Measurements from ENCODE around the gene ABTB2. TPM values are rescaled to one million over a fixed set of nuclear protein-coding genes. Genes with fewer than 3 reads are reported as not detected.

The ABTB2 gene
- total and polyA plus RNA-seq, 7 donors = 4.5 to 24.7 (median 18.5) TPM

- no peak overlapping the region for H3K4me3 ChIP-seq
- peaks cover 15% of the 10 kb centered on the region for H3K4me1 ChIP-seq
- 52 to 61% (median 55%) methylated on average over 13 to 14 of the region's 14 CpGs for WGBS, 3 donors
- intact Hi-C loops (cut with DNase I) = no loop called here
- no peak for TF ChIP-seq CTCF (IDR thresholded peaks at IDR 0.05)
- no peaks in the 10 kb centered on the region for H3K27me3 ChIP-seq (ENCODE audit: insufficient read depth in 3 of 3, low read length in 2 of 3)
- peak overlapping the region; percentile 68 for H3K27ac ChIP-seq
- ATAC-seq (peak; percentile 88 to 93 (median 92)), DNase-seq (peak; percentile 69 to 75)
- no peaks in the 10 kb centered on the region for H3K9me3 ChIP-seq
- peaks cover 0 to 7% of the 10 kb centered on the region in 2 donors for H3K36me3 ChIP-seq (ENCODE audit: insufficient read depth in 1 of 2, low read depth in 1 of 2)
These were observed 165.1 kb downstream of the ABTB2 start for GRCh38 chr11:34192481-34193401.

DNA sequence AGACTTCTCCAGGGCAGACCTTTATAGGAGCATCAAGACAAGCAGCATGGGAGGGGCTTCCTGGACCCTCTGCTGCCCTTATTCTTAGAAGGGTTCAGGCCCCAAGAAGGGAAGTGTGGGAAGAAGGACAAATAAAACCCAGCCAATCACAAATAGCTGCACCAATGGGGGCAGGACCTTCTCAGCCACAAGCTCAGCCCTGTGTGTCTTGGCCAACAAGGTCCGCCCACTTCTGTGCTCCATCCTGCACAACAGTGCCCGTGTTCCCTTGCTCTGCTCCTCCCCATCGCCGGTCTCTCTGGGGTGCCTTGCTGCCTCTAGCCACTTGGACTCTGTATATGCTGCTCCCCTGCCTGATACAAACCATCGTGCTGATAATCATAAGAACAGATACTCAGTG lies 166.2 kb downstream of the ABTB2 start:
- H3K4me1 ChIP-seq = peaks cover 15% of the 10 kb centered on the region
- no peaks in the 10 kb centered on the region for H3K9me3 ChIP-seq
- no peaks in the 10 kb centered on the region for H3K36me3 ChIP-seq (ENCODE audit: insufficient read depth in 1 of 2, low read depth in 1 of 2)
- no peaks in the 10 kb centered on the region for H3K27me3 ChIP-seq (ENCODE audit: insufficient read depth in 3 of 3, low read length in 2 of 3)
- intact Hi-C loops (cut with DNase I) = no loop called here
- no peak overlapping the region for H3K4me3 ChIP-seq
- DNase-seq (no peak), ATAC-seq (no peak)
- H3K27ac ChIP-seq = no peak overlapping the region
- no peak for TF ChIP-seq CTCF (IDR thresholded peaks at IDR 0.05)
- 79 to 87% (median 80%) methylated on average over 5 of the region's 5 CpGs for WGBS, 3 donors

- Histone ChIP-seq H3K4me3 (no peak overlapping the region), H3K9me3 (no peaks in the 10 kb centered on the region), H3K27ac (no peak overlapping the region), H3K27me3 (ENCODE audit: insufficient read depth in 3 of 3, low read length in 2 of 3) (no peaks in the 10 kb centered on the region), H3K4me1 (peaks cover 21% of the 10 kb centered on the region), H3K36me3 (ENCODE audit: insufficient read depth in 1 of 2, low read depth in 1 of 2) (no peaks in the 10 kb centered on the region)
- no peak for DNase-seq
- TF ChIP-seq CTCF (IDR thresholded peaks at IDR 0.05) = no peak
- 90 to 93% (median 92%) methylated on average over 8 of the region's 8 CpGs for WGBS, 3 donors
- intact Hi-C loops (cut with DNase I) = no loop called here
- ATAC-seq = no peak
These were observed 167.3 kb downstream of the ABTB2 start for GRCh38 chr11:34190192-34191139.

GRCh38 chr11:34189191-34189590 lies 168.6 kb downstream of the ABTB2 start:
- Histone ChIP-seq H3K27me3 (ENCODE audit: insufficient read depth in 3 of 3, low read length in 2 of 3) (no peaks in the 10 kb centered on the region), H3K27ac (no peak overlapping the region), H3K4me3 (no peak overlapping the region), H3K36me3 (ENCODE audit: insufficient read depth in 1 of 2, low read depth in 1 of 2) (no peaks in the 10 kb centered on the region), H3K4me1 (peaks cover 21% of the 10 kb centered on the region), H3K9me3 (no peaks in the 10 kb centered on the region)
- intact Hi-C loops (cut with DNase I) = no loop called here
- ATAC-seq (no peak), DNase-seq (no peak)
- TF ChIP-seq CTCF (IDR thresholded peaks at IDR 0.05) = no peak
- 82 to 84% (median 83%) methylated on average over 9 of the region's 9 CpGs for WGBS, 3 donors

All from psoas muscle (tissue), 8 donors.